IPS-15b (cell line): ENCODE data around the gene ARL1.
"Not testable (repeated sequence)": the region's sequence is repeated elsewhere in the genome, so short reads cannot be mapped to it uniquely, and the experiment has no call there.

ENCODE experiments used
- H3K27me3 ChIP-seq: one replicate; pipeline ENCODE4 v1.6.1; 2013; ENCODE audit warnings: low read length; ENCODE audit not compliant: control insufficient read depth, insufficient read depth
- H3K36me3 ChIP-seq: one replicate; pipeline ENCODE4 v1.6.1; 2013; ENCODE audit warnings: low read length; ENCODE audit not compliant: control insufficient read depth, insufficient read depth
- H3K4me1 ChIP-seq: one replicate; pipeline ENCODE4 v1.6.1; 2013; ENCODE audit warnings: mild to moderate bottlenecking, low read length; ENCODE audit not compliant: control insufficient read depth, insufficient read depth
- H3K4me3 ChIP-seq: one replicate; pipeline ENCODE4 v1.5.1; 2013; ENCODE audit warnings: low read depth, low read length
- H3K9ac ChIP-seq: one replicate; pipeline ENCODE4 v1.6.1; 2013; ENCODE audit warnings: low read depth, mild to moderate bottlenecking, low read length
- H3K9me3 ChIP-seq: one replicate; pipeline ENCODE4 v1.6.1; 2013; ENCODE audit warnings: mild to moderate bottlenecking, low read length; ENCODE audit not compliant: control insufficient read depth, insufficient read depth

The ARL1 gene

GRCh38 chr12:101407049-101407435 is 530 bp downstream of the ARL1 start:
- Histone ChIP-seq H3K9ac (peak overlapping the region; percentile 98), H3K4me1 (no peaks in the 10 kb centered on the region), H3K36me3 (no peaks in the 10 kb centered on the region), H3K27me3 (no peaks in the 10 kb centered on the region), H3K9me3 (no peaks in the 10 kb centered on the region), H3K4me3 (peak overlapping the region; percentile 94)

GRCh38 chr12:101391181-101391580 is 16.4 kb downstream of the ARL1 start:
- not testable (repeated sequence) for H3K4me1 ChIP-seq, H3K9me3 ChIP-seq, H3K4me3 ChIP-seq, H3K27me3 ChIP-seq, H3K9ac ChIP-seq
- peaks cover 12% of the 10 kb centered on the region for H3K36me3 ChIP-seq

- no peaks in the 10 kb centered on the region for H3K9me3 ChIP-seq
- H3K4me3 ChIP-seq: no peak overlapping the region
- no peaks in the 10 kb centered on the region for H3K4me1 ChIP-seq
- H3K27me3 ChIP-seq: no peaks in the 10 kb centered on the region
- no peak overlapping the region for H3K9ac ChIP-seq
- H3K36me3 ChIP-seq: peaks cover 17% of the 10 kb centered on the region
Measured at GRCh38 chr12:101379149-101379548, 28.4 kb downstream of the ARL1 start.

- no peak overlapping the region for H3K9ac ChIP-seq
- H3K27me3 ChIP-seq: no peaks in the 10 kb centered on the region
- no peaks in the 10 kb centered on the region for H3K9me3 ChIP-seq
- no peak overlapping the region for H3K4me3 ChIP-seq
- peaks cover 20% of the 10 kb centered on the region for H3K36me3 ChIP-seq
- H3K4me1 ChIP-seq: no peaks in the 10 kb centered on the region
Measured at GRCh38 chr12:101375573-101375972, 32.0 kb downstream of the ARL1 start.

- peaks cover 24% of the 10 kb centered on the region for H3K36me3 ChIP-seq
- H3K4me3 ChIP-seq: no peak overlapping the region
- no peak overlapping the region for H3K9ac ChIP-seq
- no peaks in the 10 kb centered on the region for H3K4me1 ChIP-seq
- no peaks in the 10 kb centered on the region for H3K27me3 ChIP-seq
- no peaks in the 10 kb centered on the region for H3K9me3 ChIP-seq
Measured at GRCh38 chr12:101372431-101372830, 35.1 kb downstream of the ARL1 start.

GRCh38 chr12:101368016-101368415 is 39.6 kb downstream of the ARL1 start:
- Histone ChIP-seq H3K27me3 (no peaks in the 10 kb centered on the region), H3K9me3 (no peaks in the 10 kb centered on the region), H3K4me1 (no peaks in the 10 kb centered on the region), H3K36me3 (peaks cover 26% of the 10 kb centered on the region), H3K4me3 (no peak overlapping the region), H3K9ac (no peak overlapping the region)

GRCh38 chr12:101361455-101361854 is 46.1 kb downstream of the ARL1 start:
- Histone ChIP-seq H3K4me3 (no peak overlapping the region), H3K9ac (no peak overlapping the region), H3K9me3 (no peaks in the 10 kb centered on the region), H3K36me3 (peaks cover 17% of the 10 kb centered on the region), H3K4me1 (no peaks in the 10 kb centered on the region), H3K27me3 (no peaks in the 10 kb centered on the region)

GRCh38 chr12:101356794-101357193 is 50.8 kb downstream of the ARL1 start:
- H3K4me1 ChIP-seq: no peaks in the 10 kb centered on the region

GRCh38 chr12:101351682-101352081 is 55.9 kb downstream of the ARL1 start:
- no peaks in the 10 kb centered on the region for H3K9me3 ChIP-seq
- no peaks in the 10 kb centered on the region for H3K4me1 ChIP-seq
- H3K27me3 ChIP-seq: no peaks in the 10 kb centered on the region
- H3K9ac ChIP-seq: no peak overlapping the region
- H3K36me3 ChIP-seq: peaks cover 11% of the 10 kb centered on the region
- H3K4me3 ChIP-seq: no peak overlapping the region

More at GRCh38 chr12:101356794-101357193, 50.8 kb downstream of the ARL1 start:
- H3K9ac ChIP-seq: no peak overlapping the region
- no peaks in the 10 kb centered on the region for H3K9me3 ChIP-seq
- peaks cover 18% of the 10 kb centered on the region for H3K36me3 ChIP-seq
- no peak overlapping the region for H3K4me3 ChIP-seq
- no peaks in the 10 kb centered on the region for H3K27me3 ChIP-seq

GRCh38 chr12:101343893-101344292 is 63.7 kb downstream of the ARL1 start:
- Histone ChIP-seq H3K27me3 (no peaks in the 10 kb centered on the region), H3K36me3 (peaks cover 17% of the 10 kb centered on the region), H3K4me3 (no peak overlapping the region), H3K9ac (no peak overlapping the region), H3K4me1 (no peaks in the 10 kb centered on the region), H3K9me3 (no peaks in the 10 kb centered on the region)
